ENCODE data around the gene CAD. TPM values are rescaled to one million over a fixed set of nuclear protein-coding genes. Genes with fewer than 3 reads are reported as not detected.

CAD gene
- total and polyA plus RNA-seq, 9 of the 15 experiments (the other 6 are each of a cell fraction or from before 2014, with no cell fraction given) = 7.5 to 126 (median 33.7) TPM

- BruUV-seq (replicated peaks) = no TSS peak
- H4K20me1 ChIP-seq (replicated peaks; ENCODE audit: control insufficient read depth, insufficient read depth, low read length) = no peaks in the 10 kb centered on the region; the same call in 1 of the 2 replicates
- ATAC-seq = peak; percentile 94
- H3K9me1 ChIP-seq (ENCODE audit: control insufficient read depth, insufficient read depth, low read length) = no peaks in the 10 kb centered on the region
- ChIA-PET POLR2A (interaction anchor here (0.7 to 1.5 kb wide), 5 partner anchors 10 to 21 kb away, joined by 3 to 5 read pairs (median 3); partner anchors contain the start of gene TRIM54), CTCF (ENCODE audit: low intra/inter-chr PET ratio) (no interaction called here)
- peaks cover 10 to 19% of the 10 kb centered on the region in 2 experiments for H3K4me1 ChIP-seq (replicated peaks in 1 of 2; ENCODE audit: control insufficient read depth in 2 of 2, insufficient read depth in 2 of 2, low read length in 2 of 2)
- H3K27ac ChIP-seq (ENCODE audit: extremely low read depth, low read depth, low read length) = no peak overlapping the region
- H3K4me3 ChIP-seq = no peak overlapping the region
- peaks cover 5% of the 10 kb centered on the region in 2 experiments; a peak in 2 of 5 replicates for H3K27me3 ChIP-seq (ENCODE audit: control insufficient read depth in 2 of 2, insufficient read depth in 2 of 2, low read length in 2 of 2)
- in situ Hi-C loops (cut with MboI) = no loop called here
- peak in 2 of 4 experiments; percentile 62 to 71 for DNase-seq (ENCODE audit: extremely low read depth in 1 of 4, low spot score in 3 of 4)
- H3K9ac ChIP-seq (ENCODE audit: insufficient read depth in 1 of 2, low read depth in 2 of 2, low read length in 2 of 2) = peak overlapping the region in 1 of 2 experiments; percentile 53; a peak in 1 of 4 replicates
- no peaks in the 10 kb centered on the region for H3K9me3 ChIP-seq (replicated peaks; ENCODE audit: control insufficient read depth, insufficient read depth, low read depth, low read length)
- H3K4me2 ChIP-seq (ENCODE audit: insufficient read depth, low read length) = 0 out of 2 replicates have a peak overlapping the region, but pooled peaks have one; percentile 31
- peak; percentile 87 for FAIRE-seq
- H2AFZ ChIP-seq (ENCODE audit: low read depth, low read length) = peak overlapping the region; percentile 49
- 0% methylated on average over 11 of the region's 11 CpGs for WGBS (ENCODE audit: insufficient coverage, low coverage, missing lambda C conversion rate)
- H3K36me3 ChIP-seq (ENCODE audit: control insufficient read depth, insufficient read depth, low read length) = no peaks in the 10 kb centered on the region
- intact Hi-C loops (cut with micrococcal nuclease) = no loop called here
- no peaks in the 10 kb centered on the region for H3K79me2 ChIP-seq (ENCODE audit: control insufficient read depth, insufficient read depth, low read length)
- TF ChIP-seq ZNF398 (CRISPR knock-in tag; IDR thresholded peaks at IDR 0.05) = no peak
- no peak for TF ChIP-seq SAFB2 (IDR thresholded peaks at IDR 0.05; ENCODE audit: borderline replicate concordance, low read depth, low read length, severe bottlenecking)
- no peak for TF ChIP-seq NFXL1 (CRISPR knock-in tag; IDR thresholded peaks at IDR 0.05)
- TF ChIP-seq ZNF655 (CRISPR knock-in tag; IDR thresholded peaks at IDR 0.05) = no peak
- TF ChIP-seq CTCFL (IDR thresholded peaks at IDR 0.05; ENCODE audit: borderline replicate concordance, insufficient read depth, low read depth, low read length, poor library complexity, severe bottlenecking) = no peak
- peak in 1 of 2 experiments; percentile 80; a peak in 2 of 4 replicates for TF ChIP-seq HDAC1 (IDR thresholded peaks at IDR 0.05)
- no peak for TF ChIP-seq CBX1 (IDR thresholded peaks at IDR 0.05; ENCODE audit: low read depth)
- no peak for TF ChIP-seq DNMT1 (IDR thresholded peaks at IDR 0.05)
- no peak for TF ChIP-seq MCM3 (IDR thresholded peaks at IDR 0.05)
Observed at GRCh38 chr2:27271631-27272340, 54.6 kb downstream of the CAD start.
